GM12878 (cell line): Measurements from ENCODE around the gene CARD19. TPM values are rescaled to one million over a fixed set of nuclear protein-coding genes. Genes with fewer than 3 reads are reported as not detected.

Source experiments
- ATF7 ChIP-seq: fragments of 450-650 bp; IDR thresholded peaks from 2 replicates; pipeline ENCODE4 v1.6.1; 2016; ENCODE audit warnings: low read depth, mild to moderate bottlenecking
- BCL11A ChIP-seq: IDR thresholded peaks from 2 replicates; pipeline ENCODE4 v1.6.1; 2011; ENCODE audit warnings: low read depth, low read length
- BHLHE40 ChIP-seq, 2 experiments: fragments of 450-650 bp in 1 of 2; IDR thresholded peaks; 2 replicates each; pipeline ENCODE4 v1.6.1; 2011 to 2017; ENCODE audit warnings: low read depth in 2 of 2, borderline replicate concordance in 1 of 2, improper control_type of control experiment in 1 of 2, low read length in 1 of 2, mild to moderate bottlenecking in 1 of 2
- CBFB ChIP-seq: IDR thresholded peaks from 2 replicates; pipeline ENCODE4 v1.6.1; 2016; ENCODE audit warnings: antibody characterized with exemption, low read depth
- CBX5 ChIP-seq: sonication (generic); IDR thresholded peaks from 2 replicates; pipeline ENCODE4 v1.6.1; 2016; ENCODE audit warnings: low read depth, moderate library complexity, mild to moderate bottlenecking, inconsistent platforms
- DPF2 ChIP-seq: fragments of 450-650 bp; IDR thresholded peaks from 2 replicates; pipeline ENCODE4 v1.6.1; 2017; ENCODE audit warnings: mild to moderate bottlenecking
- ETV6 ChIP-seq, 2 experiments: fragments of 450-650 bp in 1 of 2; IDR thresholded peaks in 1 of 2; conservative IDR thresholded peaks in 1 of 2; 2 replicates each; pipeline ENCODE4 v1.6.1; 2014; ENCODE audit warnings: antibody characterized with exemption in 1 of 2, borderline replicate concordance in 1 of 2, low read depth in 1 of 2, mild to moderate bottlenecking in 1 of 2, moderate library complexity in 1 of 2
- HDGF ChIP-seq: fragments of 450-650 bp; IDR thresholded peaks from 2 replicates; pipeline ENCODE4 v1.6.1; 2016; ENCODE audit warnings: antibody characterized with exemption
- IKZF2 ChIP-seq, 2 experiments: fragments of 450-650 bp; IDR thresholded peaks; 2 replicates each; pipeline ENCODE4 v1.6.1; 2017; ENCODE audit warnings: mild to moderate bottlenecking in 2 of 2, moderate library complexity in 2 of 2
- IRF4 ChIP-seq: IDR thresholded peaks from 2 replicates; pipeline ENCODE4 v1.6.1; 2011; ENCODE audit warnings: low read depth, low read length
- KDM1A ChIP-seq: fragments of 200-600 bp; sonication (generic); IDR thresholded peaks from 2 replicates; pipeline ENCODE4 v1.6.1; 2016; ENCODE audit warnings: borderline replicate concordance
- KLF5 ChIP-seq: fragments of 450-650 bp; IDR thresholded peaks from 2 replicates; pipeline ENCODE4 v1.6.1; 2014; ENCODE audit warnings: mild to moderate bottlenecking; ENCODE audit not compliant: partially characterized antibody
- MLLT1 ChIP-seq: fragments of 450-650 bp; IDR thresholded peaks from 2 replicates; pipeline ENCODE4 v1.6.1; 2016; ENCODE audit warnings: mild to moderate bottlenecking
- NBN ChIP-seq: fragments of 450-650 bp; IDR thresholded peaks from 2 replicates; pipeline ENCODE4 v1.6.1; 2016
- PAX5 ChIP-seq: IDR thresholded peaks from 2 replicates; pipeline ENCODE4 v1.6.1; 2011; ENCODE audit warnings: low read depth, low read length, borderline replicate concordance
- POLR2AphosphoS2 ChIP-seq: IDR thresholded peaks from 2 replicates; pipeline ENCODE4 v1.6.1; 2011; ENCODE audit warnings: low read depth, mild to moderate bottlenecking, low read length, improper control_type of control experiment, moderate library complexity
- SPI1 ChIP-seq: IDR thresholded peaks from 2 replicates; pipeline ENCODE4 v1.6.1; 2011; ENCODE audit warnings: low read depth, mild to moderate bottlenecking, low read length, moderate library complexity, borderline replicate concordance; ENCODE audit not compliant: insufficient read depth
- TAF1 ChIP-seq: IDR thresholded peaks from 2 replicates; pipeline ENCODE4 v1.6.1; 2011; ENCODE audit warnings: mild to moderate bottlenecking, low read depth, low read length, borderline replicate concordance
- TBL1XR1 ChIP-seq: IDR thresholded peaks from 2 replicates; pipeline ENCODE4 v1.6.1; 2012; ENCODE audit warnings: low read depth, low read length, improper control_type of control experiment
- TCF12 ChIP-seq: IDR thresholded peaks from 2 replicates; pipeline ENCODE4 v1.6.1; 2011; ENCODE audit warnings: low read depth, mild to moderate bottlenecking, low read length
- YY1 ChIP-seq: IDR thresholded peaks from 2 replicates; pipeline ENCODE4 v1.6.1; 2011; ENCODE audit warnings: low read depth, mild to moderate bottlenecking, low read length
- ZBTB33 ChIP-seq: fragments of 450-650 bp; IDR thresholded peaks from 2 replicates; pipeline ENCODE4 v1.6.1; 2017; ENCODE audit warnings: mild to moderate bottlenecking
- polyA plus RNA-seq, 11 experiments: library from polyadenylated mRNA; depleted of rRNA in 4 of 11; unstranded in 6 of 11; stranded (reverse) in 5 of 11; fragments of >200 nt; fragmentation: Nextera tagmentation in 4 of 11; fragmentation: Illumina TruSeq in 1 of 11; extraction: Ambion mirVana in 4 of 11; extraction: Trizol in 1 of 11; gene quantifications; 1 replicate in 1 of 11; 2 replicates in 10 of 11; pipeline versions ENCODE4 v1.2.1 to v1.2.3, GENCODE V29; 2011 to 2016; ENCODE audit warnings: inconsistent platforms in 2 of 11, missing spikeins in 2 of 11, low read depth in 1 of 11
- total RNA-seq, 4 experiments: library from RNA; depleted of rRNA in 3 of 4; stranded (reverse); fragments of >200 nt in 3 of 4; fragmentation: Illumina TruSeq in 1 of 4; extraction: Trizol in 1 of 4; gene quantifications; 2 replicates each; pipeline versions ENCODE4 v1.2.1 to v1.2.3, GENCODE V29; 2013 to 2021
- TF ChIP-seq, protein P1 (sequence below): fragments of 450-650 bp; IDR thresholded peaks from 2 replicates; pipeline ENCODE4 v1.6.1; 2017; ENCODE audit warnings: low read depth, mild to moderate bottlenecking, moderate library complexity
- TF ChIP-seq, protein P2 (sequence below): fragments of 450-650 bp; IDR thresholded peaks from 2 replicates; pipeline ENCODE4 v1.6.1; 2017; ENCODE audit warnings: mild to moderate bottlenecking, low read depth, inconsistent platforms; ENCODE audit not compliant: poor library complexity, severe bottlenecking

Gene CARD19
- total and polyA plus RNA-seq, 10 of the 15 experiments (the other 5 are each of a cell fraction or from before 2014, with no cell fraction given), result 0.61 to 41.6 (median 19.9) TPM

DNA sequence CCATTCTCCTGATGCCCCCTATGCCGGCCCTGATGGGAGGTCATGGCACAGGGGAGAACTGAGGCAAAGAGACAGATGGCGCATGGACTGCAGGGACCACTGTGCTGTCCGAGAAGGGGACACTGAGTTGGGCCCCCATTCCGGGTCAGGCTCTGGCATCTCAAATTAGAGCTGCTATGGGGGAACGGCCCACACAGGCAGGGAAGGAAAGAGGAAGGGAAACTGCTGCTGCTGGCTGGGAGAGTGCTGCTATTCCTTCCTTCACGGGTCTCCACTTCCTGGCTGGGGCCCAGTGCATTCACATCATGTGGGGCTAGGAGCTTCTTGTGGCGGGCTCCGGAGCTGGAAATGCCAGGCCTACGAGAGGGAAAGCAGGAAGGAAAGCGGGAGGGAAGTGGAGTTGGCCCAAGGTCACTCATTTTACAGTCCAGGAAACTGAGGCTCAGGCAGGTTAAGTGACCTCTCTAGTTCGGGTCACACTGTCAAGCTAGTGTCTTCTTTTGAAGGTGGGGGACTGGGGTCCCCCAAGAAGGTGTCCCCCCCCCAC, 1.3 kb upstream of the CARD19 start (continued):
- TF ChIP-seq HDGF (0 out of 2 replicates have a peak, but pooled peaks have one; percentile 71), MLLT1 (peak; percentile 65; the same call in 1 of the 2 replicates), TCF12 (0 out of 2 replicates have a peak, but pooled peaks have one; percentile 40), BCL11A (peak; percentile 58; the same call in 1 of the 2 replicates), CBX5 (no peak), ETV6 (conservative IDR thresholded peaks at IDR 0.05 in 1 of 2, IDR thresholded peaks at IDR 0.05 in 1 of 2; ENCODE audit: borderline replicate concordance in 1 of 2, low read depth in 1 of 2) (peak in 1 of 2 experiments; percentile 48; a peak in 1 of 4 replicates), SPI1 (peak; percentile 97), BHLHE40 (IDR thresholded peaks at IDR 0.05; ENCODE audit: borderline replicate concordance in 1 of 2, low read depth in 2 of 2, low read length in 1 of 2) (peak; percentile 45 to 54; a peak in 3 of 4 replicates), POLR2AphosphoS2 (peak; percentile 53; the same call in 1 of the 2 replicates), PAX5 (peak; percentile 65; the same call in 1 of the 2 replicates), ZBTB33 (no peak), NBN (peak; percentile 82), YY1 (0 out of 2 replicates have a peak, but pooled peaks have one; percentile 24), ATF7 (peak; percentile 30; the same call in 1 of the 2 replicates), KDM1A (no peak), IKZF2 (IDR thresholded peaks at IDR 0.05) (peak; percentile 93 to 95), TAF1 (peak; percentile 57; the same call in 1 of the 2 replicates), DPF2 (peak; percentile 82; the same call in 1 of the 2 replicates), KLF5 (no peak), TBL1XR1 (no peak), IRF4 (peak; percentile 82; the same call in 1 of the 2 replicates), CBFB (0 out of 2 replicates have a peak, but pooled peaks have one; percentile 17)
- TF ChIP-seq, protein P1, sequence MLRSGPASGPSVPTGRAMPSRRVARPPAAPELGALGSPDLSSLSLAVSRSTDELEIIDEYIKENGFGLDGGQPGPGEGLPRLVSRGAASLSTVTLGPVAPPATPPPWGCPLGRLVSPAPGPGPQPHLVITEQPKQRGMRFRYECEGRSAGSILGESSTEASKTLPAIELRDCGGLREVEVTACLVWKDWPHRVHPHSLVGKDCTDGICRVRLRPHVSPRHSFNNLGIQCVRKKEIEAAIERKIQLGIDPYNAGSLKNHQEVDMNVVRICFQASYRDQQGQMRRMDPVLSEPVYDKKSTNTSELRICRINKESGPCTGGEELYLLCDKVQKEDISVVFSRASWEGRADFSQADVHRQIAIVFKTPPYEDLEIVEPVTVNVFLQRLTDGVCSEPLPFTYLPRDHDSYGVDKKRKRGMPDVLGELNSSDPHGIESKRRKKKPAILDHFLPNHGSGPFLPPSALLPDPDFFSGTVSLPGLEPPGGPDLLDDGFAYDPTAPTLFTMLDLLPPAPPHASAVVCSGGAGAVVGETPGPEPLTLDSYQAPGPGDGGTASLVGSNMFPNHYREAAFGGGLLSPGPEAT, result peak; percentile 84
- TF ChIP-seq, protein P2, sequence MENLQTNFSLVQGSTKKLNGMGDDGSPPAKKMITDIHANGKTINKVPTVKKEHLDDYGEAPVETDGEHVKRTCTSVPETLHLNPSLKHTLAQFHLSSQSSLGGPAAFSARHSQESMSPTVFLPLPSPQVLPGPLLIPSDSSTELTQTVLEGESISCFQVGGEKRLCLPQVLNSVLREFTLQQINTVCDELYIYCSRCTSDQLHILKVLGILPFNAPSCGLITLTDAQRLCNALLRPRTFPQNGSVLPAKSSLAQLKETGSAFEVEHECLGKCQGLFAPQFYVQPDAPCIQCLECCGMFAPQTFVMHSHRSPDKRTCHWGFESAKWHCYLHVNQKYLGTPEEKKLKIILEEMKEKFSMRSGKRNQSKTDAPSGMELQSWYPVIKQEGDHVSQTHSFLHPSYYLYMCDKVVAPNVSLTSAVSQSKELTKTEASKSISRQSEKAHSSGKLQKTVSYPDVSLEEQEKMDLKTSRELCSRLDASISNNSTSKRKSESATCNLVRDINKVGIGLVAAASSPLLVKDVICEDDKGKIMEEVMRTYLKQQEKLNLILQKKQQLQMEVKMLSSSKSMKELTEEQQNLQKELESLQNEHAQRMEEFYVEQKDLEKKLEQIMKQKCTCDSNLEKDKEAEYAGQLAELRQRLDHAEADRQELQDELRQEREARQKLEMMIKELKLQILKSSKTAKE, result peak; percentile 57
